ENCODE results near the gene UGCG. TPM values are rescaled to one million over a fixed set of nuclear protein-coding genes. Genes with fewer than 3 reads are reported as not detected.
"Not testable (repeated sequence)": the region's sequence is repeated elsewhere in the genome, so short reads cannot be mapped to it uniquely, and the experiment has no call there.

UGCG gene
- total RNA-seq, 1 donor from 2014 or later = 52.1 TPM

- no peak for DNase-seq (ENCODE audit: low spot score)
Measured at GRCh38 chr9:111919875-111920274, 23.3 kb downstream of the UGCG start.

- no peak for DNase-seq (ENCODE audit: low spot score)
Measured at GRCh38 chr9:111920531-111920930, 23.9 kb downstream of the UGCG start.

DNA sequence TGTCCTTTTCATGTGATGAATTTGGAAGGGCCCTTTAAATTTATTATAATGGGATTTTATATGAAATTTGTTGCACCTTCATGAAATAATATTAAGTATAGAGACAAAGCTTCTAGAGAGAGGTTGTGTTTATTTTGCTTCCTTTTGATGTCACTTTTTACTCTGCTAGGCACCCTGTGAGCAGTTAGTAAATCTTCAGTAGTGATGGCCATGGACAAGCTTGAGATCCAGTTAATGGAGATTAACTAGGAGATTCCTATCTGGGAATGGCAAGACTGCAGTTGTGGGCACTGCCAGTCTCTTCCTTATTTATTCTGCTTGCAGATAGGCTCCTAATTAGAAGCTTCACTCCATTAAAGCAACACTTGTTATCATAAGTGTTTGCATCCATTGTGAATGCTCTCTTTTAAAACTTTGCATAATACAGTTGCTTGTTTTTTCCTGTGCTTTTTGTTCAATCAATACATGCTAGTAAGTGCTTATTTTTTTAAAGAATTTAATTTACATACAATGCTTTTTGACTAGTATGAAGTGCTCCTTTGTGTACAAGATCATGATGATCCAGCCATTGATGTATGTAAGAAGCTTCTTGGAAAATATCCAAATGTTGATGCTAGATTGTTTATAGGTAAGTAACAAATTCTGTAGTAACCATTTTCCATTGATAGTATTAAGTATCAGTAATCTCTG lies 25.9 kb downstream of the UGCG start:
- no peak for DNase-seq (ENCODE audit: low spot score)

GRCh38 chr9:111924281-111924680 lies 27.7 kb downstream of the UGCG start:
- DNase-seq (ENCODE audit: low spot score) = no peak

DNA sequence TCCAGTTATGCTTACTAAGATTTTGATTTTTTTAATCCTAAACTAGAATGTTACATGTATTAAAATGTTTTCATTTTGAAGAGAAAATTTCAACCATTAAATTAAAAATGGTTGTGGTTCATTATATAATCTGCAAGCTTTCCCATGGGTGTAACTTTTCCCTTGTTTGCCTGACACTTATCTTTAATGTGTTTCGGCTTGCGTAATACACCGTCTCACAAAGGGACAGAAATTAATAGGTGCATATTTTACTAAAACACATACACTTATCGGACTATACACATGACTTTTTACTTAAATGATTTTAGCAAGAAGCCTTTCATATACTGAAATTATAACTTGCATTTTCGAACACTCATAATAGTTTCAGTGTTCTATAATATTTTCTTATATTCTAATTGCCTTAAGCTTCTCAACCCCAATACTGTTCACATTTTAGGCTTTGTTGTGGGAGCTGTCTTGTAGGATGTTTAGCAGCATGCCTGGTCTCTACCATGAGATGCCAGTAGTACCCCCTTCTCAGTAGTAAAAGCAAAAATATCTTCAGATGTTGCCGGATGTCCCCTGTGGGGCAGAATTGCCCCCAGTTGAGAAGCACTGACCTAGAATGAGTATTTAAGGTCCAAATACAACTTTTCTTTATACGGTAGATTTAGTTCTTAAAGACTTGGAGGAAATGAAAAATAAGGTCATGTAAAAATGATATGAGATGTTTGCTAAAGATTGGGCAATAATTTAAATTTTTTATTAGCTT lies 28.6 kb downstream of the UGCG start:
- no peak for DNase-seq (ENCODE audit: low spot score)

GRCh38 chr9:111925784-111926183 lies 29.2 kb downstream of the UGCG start:
- DNase-seq (ENCODE audit: low spot score) = no peak

DNA sequence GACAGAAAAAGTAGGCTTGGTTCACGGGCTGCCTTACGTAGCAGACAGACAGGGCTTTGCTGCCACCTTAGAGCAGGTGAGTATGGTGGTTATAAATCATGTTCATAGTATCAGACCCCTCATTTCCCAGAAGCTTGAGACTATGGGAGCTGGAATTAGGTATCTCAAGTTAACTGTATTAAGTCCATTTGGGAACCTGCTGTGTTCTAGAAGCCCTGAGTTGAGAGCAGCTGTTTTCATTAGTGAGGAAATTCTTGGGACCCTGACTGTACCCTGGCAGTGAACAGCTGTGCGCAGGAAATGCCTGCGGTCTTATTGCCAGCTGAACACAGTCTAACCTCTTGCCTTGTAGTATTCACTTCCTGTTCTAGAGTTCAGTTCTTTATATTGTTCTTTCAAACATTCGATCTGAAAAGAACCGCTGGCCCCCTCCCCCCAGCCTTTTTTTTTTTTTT lies 29.8 kb downstream of the UGCG start:
- no peak for DNase-seq (ENCODE audit: low spot score)

DNA sequence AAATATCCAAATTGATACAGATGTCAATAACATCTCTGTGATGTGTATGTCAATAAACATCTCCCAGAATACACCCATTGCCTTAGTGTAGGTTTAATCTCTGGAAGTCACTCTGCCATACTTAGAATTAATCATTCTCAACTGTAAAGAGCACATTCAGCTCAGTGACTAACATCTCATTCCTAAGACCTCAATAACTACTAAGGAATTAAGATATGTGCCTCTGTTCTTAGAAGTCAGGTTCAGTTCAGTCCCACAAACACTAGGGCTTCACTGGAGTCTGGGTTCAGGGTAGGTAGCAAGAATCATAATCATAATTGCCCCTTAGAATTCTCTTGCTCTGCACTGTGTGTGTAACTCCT lies 31.7 kb downstream of the UGCG start:
- no peak for DNase-seq (ENCODE audit: low spot score)

DNA sequence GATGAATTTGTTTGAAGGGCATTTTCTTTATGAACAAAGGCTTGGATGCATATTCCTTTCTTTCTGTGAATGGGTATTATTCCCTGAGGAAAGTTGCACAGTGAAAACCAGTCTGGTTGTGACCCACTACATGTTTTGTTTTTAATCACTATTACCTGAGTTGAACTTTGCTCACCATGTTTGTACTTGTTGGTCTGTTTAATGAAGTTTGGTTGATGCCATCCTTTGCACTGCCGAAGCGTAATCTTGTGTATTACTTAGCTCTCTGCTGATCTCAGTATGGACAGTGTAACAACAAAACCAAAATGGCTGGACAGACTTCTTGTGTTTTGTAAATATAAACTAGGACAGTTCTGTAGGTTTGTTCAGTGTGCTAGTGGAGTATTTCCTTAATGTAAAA lies 38.1 kb downstream of the UGCG start:
- DNase-seq (ENCODE audit: low spot score) = no peak

DNA sequence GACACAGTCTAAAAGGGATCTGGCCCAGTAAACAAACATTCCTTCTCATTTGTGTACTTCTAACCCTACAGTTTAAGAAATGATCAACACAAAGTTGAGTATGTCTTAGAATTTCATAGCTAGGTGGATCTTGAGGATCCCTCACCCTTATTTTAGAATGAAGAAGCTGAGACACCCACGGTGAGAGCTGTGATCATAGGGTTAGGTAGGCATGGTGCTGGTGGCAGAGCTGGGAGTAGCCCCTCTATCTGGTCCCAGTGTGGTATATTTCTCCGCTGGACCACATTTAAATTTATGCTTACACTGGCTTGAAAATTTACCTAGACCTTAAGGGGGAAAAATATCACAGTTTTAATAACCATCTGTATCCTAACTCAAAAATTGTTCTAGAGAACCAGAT lies 39.8 kb downstream of the UGCG start:
- no peak for DNase-seq (ENCODE audit: low spot score)

DNA sequence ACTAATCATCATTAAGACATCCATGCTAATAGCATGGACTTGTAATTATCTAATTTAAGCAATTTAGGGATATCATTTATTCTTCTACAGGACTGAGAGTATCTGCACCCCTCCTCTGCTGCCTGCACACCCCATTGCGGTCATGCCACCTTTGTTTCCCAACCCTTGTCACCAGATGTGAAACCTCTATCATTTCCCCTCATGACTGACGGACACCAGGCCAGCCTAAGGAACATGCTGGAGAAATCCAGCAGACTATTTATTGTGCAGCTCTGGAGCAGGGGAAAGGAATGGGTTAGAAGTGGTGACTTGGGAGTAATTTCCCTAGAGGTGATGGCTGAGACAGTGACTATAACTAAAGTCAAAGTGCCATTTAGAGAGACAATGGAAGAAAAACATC lies 40.7 kb downstream of the UGCG start:
- DNase-seq (ENCODE audit: low spot score) = no peak

GRCh38 chr9:111937781-111938426 lies 41.3 kb downstream of the UGCG start:
- DNase-seq (ENCODE audit: low spot score) = no peak

DNA sequence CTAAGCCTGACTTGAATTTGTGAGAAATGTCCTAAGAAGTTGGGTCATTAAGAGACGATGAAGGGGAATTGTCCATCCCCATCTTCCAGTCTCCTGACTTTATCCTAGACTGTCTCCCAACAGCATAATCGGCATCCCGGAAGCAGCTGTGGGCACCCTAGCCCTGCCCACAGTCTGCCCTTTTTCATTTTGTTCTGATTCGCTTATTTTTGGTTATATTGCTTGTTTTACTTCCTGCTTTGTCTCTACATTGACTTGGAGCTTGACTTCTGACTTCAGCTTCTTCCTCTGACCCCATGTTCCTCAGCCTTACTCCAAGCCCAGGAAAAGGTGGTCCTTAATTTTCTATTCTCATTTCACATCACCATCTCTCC lies 41.8 kb downstream of the UGCG start:
- DNase-seq (ENCODE audit: low spot score) = no peak

DNA sequence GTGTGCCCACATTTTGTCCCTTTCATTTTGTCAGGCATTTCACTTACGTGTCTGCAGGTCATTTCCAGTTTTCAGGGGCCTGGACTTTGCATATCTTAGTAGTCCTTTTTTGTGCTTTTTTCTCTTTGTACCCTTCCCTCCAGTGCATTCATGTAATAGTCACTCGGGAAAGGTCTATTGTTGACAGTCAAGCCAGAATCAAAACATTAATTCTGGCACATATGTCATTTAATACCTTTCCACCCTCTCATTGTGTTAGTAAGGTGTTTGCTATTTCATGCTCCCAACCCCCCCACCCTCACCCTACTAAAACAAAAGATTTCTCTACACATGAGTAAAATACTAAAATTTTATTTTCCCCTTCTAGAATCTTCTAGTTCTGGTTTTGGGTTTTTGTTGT lies 42.7 kb downstream of the UGCG start:
- no peak for DNase-seq (ENCODE audit: low spot score)

GRCh38 chr9:111940697-111941096 lies 44.1 kb downstream of the UGCG start:
- DNase-seq (ENCODE audit: low spot score) = no peak

- DNase-seq (ENCODE audit: low spot score) = no peak
Measured at GRCh38 chr9:111943200-111943599, 46.6 kb downstream of the UGCG start.

DNA sequence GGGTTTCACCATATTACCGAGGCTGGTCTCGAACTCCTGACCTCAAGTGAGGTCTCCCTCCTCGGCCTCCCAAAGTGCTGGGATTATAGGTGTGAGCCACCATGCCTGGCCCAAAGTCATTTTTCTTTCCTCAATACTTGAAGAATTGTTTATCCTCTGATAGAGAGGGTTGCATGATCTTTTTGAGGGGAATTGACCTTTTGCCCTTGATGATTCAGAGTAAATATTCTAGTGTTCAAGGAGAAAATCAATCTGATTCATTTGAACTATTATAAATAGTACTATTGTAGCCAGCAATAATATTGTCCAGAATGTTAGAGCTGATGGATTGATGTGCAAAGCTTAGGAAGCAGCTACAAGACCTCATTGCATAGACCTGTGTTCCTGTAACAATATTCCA lies 47.1 kb downstream of the UGCG start:
- no peak for DNase-seq (ENCODE audit: low spot score)

DNA sequence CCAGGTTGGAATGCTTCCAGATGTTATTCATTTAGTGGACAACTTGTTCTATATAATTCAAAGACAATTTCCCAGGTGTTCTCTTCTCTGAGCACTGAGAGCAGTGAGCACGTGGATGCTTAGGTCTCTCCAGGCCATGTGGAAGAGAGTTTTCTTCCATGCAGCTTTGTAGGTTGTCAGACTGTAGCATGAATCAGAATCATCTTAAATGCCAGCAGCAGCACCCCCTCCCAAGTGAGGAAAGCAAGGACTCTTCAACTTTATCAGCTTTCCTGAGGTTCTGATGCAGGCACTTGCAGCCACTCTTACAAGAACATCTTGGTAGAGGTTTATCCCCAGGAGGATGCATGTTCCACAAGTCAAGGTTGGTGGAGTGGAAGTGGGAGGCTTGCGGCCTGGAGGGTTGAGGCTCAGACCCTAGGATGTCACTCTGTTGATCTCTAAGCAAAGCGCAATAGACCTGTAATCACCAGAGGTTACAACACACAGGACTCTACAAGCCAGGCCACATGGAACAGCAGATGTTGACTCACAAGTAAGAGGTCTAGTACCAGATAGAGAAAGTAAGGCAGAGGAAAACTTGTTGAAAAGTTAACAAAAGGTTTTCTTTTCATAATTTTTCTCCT lies 47.7 kb downstream of the UGCG start:
- DNase-seq (ENCODE audit: low spot score) = no peak

- DNase-seq (ENCODE audit: low spot score) = no peak
Measured at GRCh38 chr9:111945216-111945615, 48.6 kb downstream of the UGCG start.

- not testable (repeated sequence) for DNase-seq (ENCODE audit: low spot score)
Measured at GRCh38 chr9:111948109-111948508, 51.5 kb downstream of the UGCG start.

- DNase-seq (ENCODE audit: low spot score) = no peak
Measured at GRCh38 chr9:111948951-111949350, 52.3 kb downstream of the UGCG start.

- no peak for DNase-seq (ENCODE audit: low spot score)
Measured at GRCh38 chr9:111949919-111950318, 53.3 kb downstream of the UGCG start.

DNA sequence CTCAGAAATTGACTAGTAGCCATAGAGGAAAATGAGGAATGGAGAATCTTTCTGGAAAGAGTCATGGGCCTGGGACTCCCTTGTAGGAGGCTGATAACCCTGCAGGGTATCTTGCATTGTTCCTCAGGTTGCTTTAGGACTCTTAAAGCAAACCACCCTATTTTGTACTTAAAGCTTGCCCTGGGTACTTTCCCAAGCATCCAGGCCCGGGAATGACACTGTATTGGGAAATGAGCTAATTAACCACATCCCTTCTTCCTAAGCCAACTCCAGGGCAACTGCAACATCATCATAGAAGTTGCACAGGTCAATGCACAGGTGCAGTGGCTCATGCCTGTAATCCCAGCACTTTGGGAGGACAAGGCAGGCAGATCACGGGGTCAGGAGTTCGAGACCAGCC lies 55.9 kb downstream of the UGCG start:
- no peak for DNase-seq (ENCODE audit: low spot score)
